OCI-M2 (cell line): ENCODE measurements around the gene GET4.
"Not testable (repeated sequence)": the region's sequence is repeated elsewhere in the genome, so short reads cannot be mapped to it uniquely, and the experiment has no call there.

Experiments used
- DNase-seq: peaks from one replicate; lab custom pipeline; 2025; ENCODE audit not compliant: unreplicated experiment; lab: John Stamatoyannopoulos, UW

GET4 gene

GRCh38 chr7:868189-868486 lies 8.2 kb upstream of the GET4 start:
- DNase-seq, result no peak

GRCh38 chr7:869348-869747 lies 7.0 kb upstream of the GET4 start:
- DNase-seq, result no peak

GRCh38 chr7:871900-872537 lies 4.3 kb upstream of the GET4 start:
- no peak for DNase-seq

- DNase-seq, result not testable (repeated sequence)
Measured at GRCh38 chr7:872685-873084, 3.7 kb upstream of the GET4 start.

- peak; percentile 47 for DNase-seq
Measured at GRCh38 chr7:873367-874002, 2.9 kb upstream of the GET4 start.

- peak; percentile 32 for DNase-seq
Measured at GRCh38 chr7:874031-874749, 2.2 kb upstream of the GET4 start.

GRCh38 chr7:875051-875450 lies 1.3 kb upstream of the GET4 start:
- DNase-seq, result no peak

GRCh38 chr7:875476-876076 lies 778 bp upstream of the GET4 start:
- no peak for DNase-seq

GRCh38 chr7:876972-877311 lies 588 bp downstream of the GET4 start:
- DNase-seq, result no peak

- DNase-seq, result no peak
Measured at GRCh38 chr7:877312-878232, 1.2 kb downstream of the GET4 start.

GRCh38 chr7:879093-879492 lies 2.7 kb downstream of the GET4 start:
- DNase-seq, result no peak

- no peak for DNase-seq
Measured at GRCh38 chr7:879706-880105, 3.4 kb downstream of the GET4 start.

GRCh38 chr7:880450-880849 lies 4.1 kb downstream of the GET4 start:
- no peak for DNase-seq

- DNase-seq, result no peak
Measured at GRCh38 chr7:881441-882234, 5.3 kb downstream of the GET4 start.

GRCh38 chr7:882336-883035 lies 6.1 kb downstream of the GET4 start:
- no peak for DNase-seq

- no peak for DNase-seq
Measured at GRCh38 chr7:883055-884021, 7.0 kb downstream of the GET4 start.

- no peak for DNase-seq
Measured at GRCh38 chr7:884191-885003, 8.0 kb downstream of the GET4 start.
